Ovary (tissue), 3 donors: ENCODE measurements around the gene MDC1.

Experiments used
- EP300 ChIP-seq: sonication (generic); formaldehyde crosslinking; IDR thresholded peaks from one replicate; pipeline ENCODE4 v1.6.1; 2017; ENCODE audit warnings: antibody characterized with exemption
- POLR2A ChIP-seq: fragments of 450-650 bp; IDR thresholded peaks from one replicate; pipeline ENCODE4 v1.6.1; 2017; ENCODE audit warnings: antibody characterized with exemption, mild to moderate bottlenecking, moderate library complexity
- TF ChIP-seq, protein P1 (sequence below), 3 donors: fragments of 450-650 bp in 2 of 3; fragments of 200-600 bp in 1 of 3; IDR thresholded peaks; one replicate each; pipeline versions ENCODE4 v1.5.1 to v1.8.0; 2016 to 2022; ENCODE audit warnings: antibody characterized with exemption in 3 of 3, mild to moderate bottlenecking in 1 of 3
- donor health status: DM: no; HTN: no; CAD: no.

DNA sequence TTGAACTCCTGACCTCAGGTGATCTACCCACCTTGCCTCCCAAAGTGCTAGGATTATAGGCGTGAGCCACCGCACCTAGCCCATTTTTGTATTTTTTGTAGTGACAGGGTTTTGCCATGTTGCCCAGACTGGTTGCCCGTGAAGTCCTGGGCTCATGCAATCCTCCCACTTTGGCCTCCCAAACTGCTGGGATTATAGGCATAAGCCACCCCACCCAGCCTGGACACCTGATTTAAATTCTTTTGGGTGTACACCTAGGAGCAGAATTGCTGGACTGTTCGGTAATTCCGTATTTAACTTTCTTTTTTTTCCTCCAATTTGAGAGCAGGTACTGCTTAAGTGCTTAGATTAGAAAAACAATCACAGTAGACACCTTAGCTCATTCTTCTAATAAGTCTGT lies 20.6 kb downstream of the MDC1 start:
- TF ChIP-seq, protein P1, sequence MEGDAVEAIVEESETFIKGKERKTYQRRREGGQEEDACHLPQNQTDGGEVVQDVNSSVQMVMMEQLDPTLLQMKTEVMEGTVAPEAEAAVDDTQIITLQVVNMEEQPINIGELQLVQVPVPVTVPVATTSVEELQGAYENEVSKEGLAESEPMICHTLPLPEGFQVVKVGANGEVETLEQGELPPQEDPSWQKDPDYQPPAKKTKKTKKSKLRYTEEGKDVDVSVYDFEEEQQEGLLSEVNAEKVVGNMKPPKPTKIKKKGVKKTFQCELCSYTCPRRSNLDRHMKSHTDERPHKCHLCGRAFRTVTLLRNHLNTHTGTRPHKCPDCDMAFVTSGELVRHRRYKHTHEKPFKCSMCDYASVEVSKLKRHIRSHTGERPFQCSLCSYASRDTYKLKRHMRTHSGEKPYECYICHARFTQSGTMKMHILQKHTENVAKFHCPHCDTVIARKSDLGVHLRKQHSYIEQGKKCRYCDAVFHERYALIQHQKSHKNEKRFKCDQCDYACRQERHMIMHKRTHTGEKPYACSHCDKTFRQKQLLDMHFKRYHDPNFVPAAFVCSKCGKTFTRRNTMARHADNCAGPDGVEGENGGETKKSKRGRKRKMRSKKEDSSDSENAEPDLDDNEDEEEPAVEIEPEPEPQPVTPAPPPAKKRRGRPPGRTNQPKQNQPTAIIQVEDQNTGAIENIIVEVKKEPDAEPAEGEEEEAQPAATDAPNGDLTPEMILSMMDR (IDR thresholded peaks at IDR 0.05) = no peak
- no peak for TF ChIP-seq EP300
- no peak for TF ChIP-seq POLR2A
